Left ventricle myocardium inferior (tissue), 1 donor: Measurements from ENCODE around the gene P3H3. TPM values are rescaled to one million over a fixed set of nuclear protein-coding genes. Genes with fewer than 3 reads are reported as not detected.

Experiments
- DNase-seq: peaks from one replicate; pipeline ENCODE4 v3.0.0-alpha.2; 2020
- H3K27ac ChIP-seq: fragments of 200-600 bp; replicated peaks from 2 replicates; pipeline ENCODE4 v1.8.0; 2021
- H3K27me3 ChIP-seq: fragments of 200-600 bp; 2 replicates; pipeline ENCODE4 v1.8.0; 2021; ENCODE audit warnings: low read depth
- H3K36me3 ChIP-seq: fragments of 200-600 bp; 2 replicates; pipeline ENCODE4 v1.8.0; 2021
- H3K4me1 ChIP-seq: fragments of 200-600 bp; 2 replicates; pipeline ENCODE4 v1.8.0; 2021
- H3K4me3 ChIP-seq: fragments of 200-600 bp; 2 replicates; pipeline ENCODE4 v1.8.0; 2021; ENCODE audit warnings: mild to moderate bottlenecking, moderate library complexity
- H3K9me3 ChIP-seq: fragments of 200-600 bp; replicated peaks from 2 replicates; pipeline ENCODE4 v1.8.0; 2021
- intact Hi-C: fragments of 100-400 bp; cut with micrococcal nuclease; formaldehyde crosslinking; loops from one replicate; pipeline ENCODE4 v1.11.0; 2022
- total RNA-seq: library from RNA; stranded (reverse); fragmentation: NEBNext Ultra II Directional; extraction: Animal tissue kit (Norgen Biotek cat#: 25700); gene quantifications from one replicate; pipeline ENCODE4 v1.2.1, GENCODE V29; 2021
- TF ChIP-seq, protein P1 (sequence below): fragments of 200-600 bp; IDR thresholded peaks from 2 replicates; pipeline ENCODE4 v1.8.0; 2021; ENCODE audit warnings: antibody characterized with exemption, mild to moderate bottlenecking, borderline replicate concordance
- donor health status: DM: no; HTN: yes; CAD: no; lungs with severe emphysema.

P3H3 gene
- total RNA-seq, 1 donor from 2014 or later, result 17.5 TPM

DNA sequence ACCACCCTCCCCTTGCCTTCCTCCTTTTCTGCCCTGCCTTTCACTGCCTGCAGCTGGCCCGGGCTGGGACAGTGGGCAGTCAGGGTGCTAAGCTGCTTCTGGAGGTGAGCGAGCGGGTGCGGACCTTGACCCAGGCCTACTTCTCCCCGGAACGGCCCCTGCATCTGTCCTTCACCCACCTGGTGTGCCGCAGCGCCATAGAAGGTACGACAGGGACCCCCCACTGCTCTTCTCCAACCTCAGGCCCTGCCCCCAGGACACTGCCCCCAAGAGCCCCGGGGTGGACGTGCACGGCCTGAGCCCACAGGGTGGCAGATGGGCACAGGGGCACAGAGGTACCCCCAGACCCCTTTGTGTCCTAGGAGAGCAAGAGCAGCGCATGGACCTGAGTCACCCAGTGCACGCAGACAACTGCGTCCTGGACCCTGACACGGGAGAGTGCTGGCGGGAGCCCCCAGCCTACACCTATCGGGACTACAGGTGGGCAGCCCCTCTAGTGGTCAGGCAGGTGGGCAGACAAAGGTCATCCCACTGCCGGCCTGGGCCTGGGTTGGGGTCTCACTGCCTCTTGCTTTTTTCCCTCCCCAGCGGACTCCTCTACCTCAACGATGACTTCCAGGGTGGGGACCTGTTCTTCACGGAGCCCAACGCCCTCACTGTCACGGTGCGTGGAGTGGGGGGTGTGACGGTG lies 9.3 kb downstream of the P3H3 start:
- intact Hi-C loops, result no loop called here
- TF ChIP-seq, protein P1, sequence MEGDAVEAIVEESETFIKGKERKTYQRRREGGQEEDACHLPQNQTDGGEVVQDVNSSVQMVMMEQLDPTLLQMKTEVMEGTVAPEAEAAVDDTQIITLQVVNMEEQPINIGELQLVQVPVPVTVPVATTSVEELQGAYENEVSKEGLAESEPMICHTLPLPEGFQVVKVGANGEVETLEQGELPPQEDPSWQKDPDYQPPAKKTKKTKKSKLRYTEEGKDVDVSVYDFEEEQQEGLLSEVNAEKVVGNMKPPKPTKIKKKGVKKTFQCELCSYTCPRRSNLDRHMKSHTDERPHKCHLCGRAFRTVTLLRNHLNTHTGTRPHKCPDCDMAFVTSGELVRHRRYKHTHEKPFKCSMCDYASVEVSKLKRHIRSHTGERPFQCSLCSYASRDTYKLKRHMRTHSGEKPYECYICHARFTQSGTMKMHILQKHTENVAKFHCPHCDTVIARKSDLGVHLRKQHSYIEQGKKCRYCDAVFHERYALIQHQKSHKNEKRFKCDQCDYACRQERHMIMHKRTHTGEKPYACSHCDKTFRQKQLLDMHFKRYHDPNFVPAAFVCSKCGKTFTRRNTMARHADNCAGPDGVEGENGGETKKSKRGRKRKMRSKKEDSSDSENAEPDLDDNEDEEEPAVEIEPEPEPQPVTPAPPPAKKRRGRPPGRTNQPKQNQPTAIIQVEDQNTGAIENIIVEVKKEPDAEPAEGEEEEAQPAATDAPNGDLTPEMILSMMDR, result no peak
- H3K27me3 ChIP-seq, result no peaks in the 10 kb centered on the region
- DNase-seq, result no peak
- peaks cover 44% of the 10 kb centered on the region for H3K36me3 ChIP-seq
- no peaks in the 10 kb centered on the region for H3K9me3 ChIP-seq
- H3K4me1 ChIP-seq, result peaks cover 30% of the 10 kb centered on the region
- no peak overlapping the region for H3K27ac ChIP-seq
- H3K4me3 ChIP-seq, result no peak overlapping the region

DNA sequence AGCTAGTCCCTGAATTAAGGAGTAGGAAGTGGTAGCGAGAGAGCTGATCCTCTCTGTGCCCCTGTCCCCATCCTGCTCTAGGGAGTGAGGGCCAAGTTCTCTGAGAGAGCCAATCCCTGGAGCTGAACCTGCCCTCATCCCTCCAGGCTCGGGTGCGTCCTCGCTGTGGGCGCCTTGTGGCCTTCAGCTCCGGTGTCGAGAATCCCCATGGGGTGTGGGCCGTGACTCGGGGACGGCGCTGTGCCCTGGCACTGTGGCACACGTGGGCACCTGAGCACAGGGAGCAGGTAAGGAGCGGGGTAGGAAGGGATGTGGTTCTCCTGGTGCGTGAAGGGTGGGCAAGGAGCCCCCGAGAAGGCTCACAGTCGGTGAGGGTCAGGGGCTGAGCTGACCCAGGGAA lies 10.6 kb downstream of the P3H3 start:
- H3K9me3 ChIP-seq, result no peaks in the 10 kb centered on the region
- no peak for DNase-seq
- H3K36me3 ChIP-seq, result peaks cover 45% of the 10 kb centered on the region
- TF ChIP-seq, protein P1, result no peak
- no peak overlapping the region for H3K4me3 ChIP-seq
- H3K27ac ChIP-seq, result no peak overlapping the region
- no peaks in the 10 kb centered on the region for H3K27me3 ChIP-seq
- intact Hi-C loops, result no loop called here
- H3K4me1 ChIP-seq, result peaks cover 30% of the 10 kb centered on the region

DNA sequence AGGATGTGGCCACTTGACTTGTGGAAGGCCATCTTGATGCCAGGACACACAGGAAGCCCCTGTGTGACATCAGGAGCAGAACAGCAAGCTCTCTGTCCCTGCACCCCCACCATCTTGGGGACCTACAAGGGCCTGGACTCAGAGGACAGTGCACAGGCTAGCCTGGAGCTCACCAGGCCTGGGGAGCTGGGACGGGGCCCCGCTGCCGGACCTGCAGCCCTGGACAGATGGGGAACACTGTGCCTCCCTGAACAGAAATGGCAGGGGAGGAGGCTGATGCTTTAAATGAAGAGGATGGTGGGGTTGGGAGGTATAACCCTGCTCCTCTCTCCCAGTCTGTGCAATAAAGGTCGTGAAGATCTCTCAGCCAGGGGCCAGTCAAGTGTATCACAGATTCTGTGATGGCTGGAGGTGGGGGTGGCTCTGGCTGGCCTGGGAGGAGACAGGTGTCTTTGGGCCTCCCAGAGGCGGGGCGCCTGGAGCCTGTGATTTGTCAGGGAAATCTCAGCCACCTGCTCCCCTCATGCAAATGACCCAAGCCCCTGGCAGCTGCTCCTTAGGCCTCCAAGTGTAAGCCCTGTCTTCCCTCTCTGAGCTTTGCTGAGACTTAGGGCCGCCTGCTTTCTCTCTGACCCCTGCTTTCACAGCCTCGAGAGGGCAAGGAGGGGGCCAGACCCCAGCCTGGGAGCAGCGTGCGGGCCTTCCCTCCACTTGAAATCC lies 11.4 kb downstream of the P3H3 start:
- H3K27me3 ChIP-seq, result no peaks in the 10 kb centered on the region
- no peaks in the 10 kb centered on the region for H3K9me3 ChIP-seq
- intact Hi-C loops, result no loop called here
- H3K27ac ChIP-seq, result peak overlapping the region; percentile 54
- TF ChIP-seq, protein P1, result no peak
- peaks cover 25% of the 10 kb centered on the region for H3K4me1 ChIP-seq
- peaks cover 49% of the 10 kb centered on the region for H3K36me3 ChIP-seq
- DNase-seq, result no peak
- H3K4me3 ChIP-seq, result no peak overlapping the region

DNA sequence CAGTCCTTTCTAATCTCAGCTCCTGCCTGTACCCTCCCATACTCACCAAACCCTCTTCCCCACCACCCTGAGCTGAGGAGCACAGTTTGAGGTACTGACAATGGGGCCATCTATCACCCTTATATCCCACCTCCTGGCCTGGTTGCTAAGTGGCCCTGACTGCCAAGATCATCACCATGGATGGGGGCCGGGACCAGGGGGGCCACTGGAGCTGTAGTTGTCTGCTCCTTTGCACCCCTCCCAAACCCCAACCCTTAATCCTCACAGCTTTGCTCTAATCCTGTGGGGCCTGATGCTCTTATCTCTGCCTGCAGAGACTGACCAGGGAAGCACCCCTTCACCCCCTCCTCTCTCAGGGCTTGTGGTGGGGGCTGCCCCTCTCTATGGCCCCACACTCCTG lies 12.1 kb downstream of the P3H3 start:
- no peak for DNase-seq
- Histone ChIP-seq H3K27me3 (no peaks in the 10 kb centered on the region), H3K9me3 (no peaks in the 10 kb centered on the region), H3K4me1 (peaks cover 18% of the 10 kb centered on the region), H3K36me3 (peaks cover 56% of the 10 kb centered on the region), H3K4me3 (no peak overlapping the region), H3K27ac (peak overlapping the region; percentile 54)
- intact Hi-C loops, result no loop called here
- TF ChIP-seq, protein P1, result no peak

DNA sequence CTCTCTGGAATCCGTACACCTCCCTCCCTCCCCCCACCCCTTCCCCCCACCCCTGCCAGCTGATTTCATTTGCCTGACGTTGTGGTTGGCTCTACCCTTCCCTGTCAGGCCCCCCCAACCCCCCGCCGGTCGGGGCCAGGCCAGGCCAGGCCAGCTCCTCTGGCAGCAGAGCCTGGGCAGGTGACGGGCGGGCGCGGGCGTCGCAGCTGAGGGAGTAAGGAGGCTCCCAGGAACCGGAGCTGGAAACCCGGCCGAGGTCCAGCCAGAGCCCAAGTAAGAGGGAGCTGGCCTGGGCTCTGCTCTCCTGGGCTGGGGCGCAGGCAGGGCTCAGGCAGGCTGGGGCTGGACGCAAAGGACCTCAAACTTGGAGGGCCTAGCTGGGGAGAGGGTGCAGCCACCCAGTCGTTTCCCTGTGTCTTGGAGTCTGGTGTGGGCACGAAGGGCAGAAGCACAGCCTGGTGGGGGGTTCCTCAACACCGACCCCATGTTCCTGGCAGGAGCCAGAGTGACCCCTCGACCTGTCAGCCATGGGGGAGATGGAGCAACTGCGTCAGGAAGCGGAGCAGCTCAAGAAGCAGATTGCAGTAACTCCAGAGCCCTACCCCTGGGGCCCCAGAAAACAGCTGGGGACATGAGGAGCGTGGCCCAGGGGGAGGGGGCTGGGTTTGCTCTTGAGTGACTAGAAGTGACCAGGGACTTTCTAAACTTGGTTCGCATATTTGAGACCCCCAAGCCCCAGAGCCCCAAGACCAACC lies 12.7 kb downstream of the P3H3 start, which contains the start of gene GNB3:
GNB3 (plus strand) TSS at position 165 of the 755 bp plus-strand sequence; CDS start at position 528, 363 bp downstream.
- no peak within 1 kb of the TSS for H3K4me3 ChIP-seq
- DNase-seq, result peak; percentile 61
- no peaks in the 10 kb centered on the region for H3K9me3 ChIP-seq
- TF ChIP-seq, protein P1, result no peak
- peaks cover 62% of the 10 kb centered on the region for H3K36me3 ChIP-seq
- intact Hi-C loops, result no loop called here
- peak within 1 kb of the TSS; percentile 64 for H3K27ac ChIP-seq
- H3K4me1 ChIP-seq, result peaks cover 12% of the 10 kb centered on the region
- no peaks in the 10 kb centered on the region for H3K27me3 ChIP-seq
